Stimulated activated CD4-positive, alpha-beta T cell treated with anti-CD3 and anti-CD28 coated beads, Interleukin-12 subunit alpha, Interleukin-12 subunit beta, amount 100 ng/mL, for 48 hours (primary cell): Measurements from ENCODE around the gene STK36.

Experiments used
- DNase-seq, 3 donors: peaks; one replicate each; pipeline ENCODE4 v3.0.0-alpha.2; 2020; ENCODE audit warnings: low read depth in 2 of 3, low spot score in 1 of 3

Gene STK36, protein sequence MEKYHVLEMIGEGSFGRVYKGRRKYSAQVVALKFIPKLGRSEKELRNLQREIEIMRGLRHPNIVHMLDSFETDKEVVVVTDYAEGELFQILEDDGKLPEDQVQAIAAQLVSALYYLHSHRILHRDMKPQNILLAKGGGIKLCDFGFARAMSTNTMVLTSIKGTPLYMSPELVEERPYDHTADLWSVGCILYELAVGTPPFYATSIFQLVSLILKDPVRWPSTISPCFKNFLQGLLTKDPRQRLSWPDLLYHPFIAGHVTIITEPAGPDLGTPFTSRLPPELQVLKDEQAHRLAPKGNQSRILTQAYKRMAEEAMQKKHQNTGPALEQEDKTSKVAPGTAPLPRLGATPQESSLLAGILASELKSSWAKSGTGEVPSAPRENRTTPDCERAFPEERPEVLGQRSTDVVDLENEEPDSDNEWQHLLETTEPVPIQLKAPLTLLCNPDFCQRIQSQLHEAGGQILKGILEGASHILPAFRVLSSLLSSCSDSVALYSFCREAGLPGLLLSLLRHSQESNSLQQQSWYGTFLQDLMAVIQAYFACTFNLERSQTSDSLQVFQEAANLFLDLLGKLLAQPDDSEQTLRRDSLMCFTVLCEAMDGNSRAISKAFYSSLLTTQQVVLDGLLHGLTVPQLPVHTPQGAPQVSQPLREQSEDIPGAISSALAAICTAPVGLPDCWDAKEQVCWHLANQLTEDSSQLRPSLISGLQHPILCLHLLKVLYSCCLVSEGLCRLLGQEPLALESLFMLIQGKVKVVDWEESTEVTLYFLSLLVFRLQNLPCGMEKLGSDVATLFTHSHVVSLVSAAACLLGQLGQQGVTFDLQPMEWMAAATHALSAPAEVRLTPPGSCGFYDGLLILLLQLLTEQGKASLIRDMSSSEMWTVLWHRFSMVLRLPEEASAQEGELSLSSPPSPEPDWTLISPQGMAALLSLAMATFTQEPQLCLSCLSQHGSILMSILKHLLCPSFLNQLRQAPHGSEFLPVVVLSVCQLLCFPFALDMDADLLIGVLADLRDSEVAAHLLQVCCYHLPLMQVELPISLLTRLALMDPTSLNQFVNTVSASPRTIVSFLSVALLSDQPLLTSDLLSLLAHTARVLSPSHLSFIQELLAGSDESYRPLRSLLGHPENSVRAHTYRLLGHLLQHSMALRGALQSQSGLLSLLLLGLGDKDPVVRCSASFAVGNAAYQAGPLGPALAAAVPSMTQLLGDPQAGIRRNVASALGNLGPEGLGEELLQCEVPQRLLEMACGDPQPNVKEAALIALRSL (N-terminal part only)

DNA sequence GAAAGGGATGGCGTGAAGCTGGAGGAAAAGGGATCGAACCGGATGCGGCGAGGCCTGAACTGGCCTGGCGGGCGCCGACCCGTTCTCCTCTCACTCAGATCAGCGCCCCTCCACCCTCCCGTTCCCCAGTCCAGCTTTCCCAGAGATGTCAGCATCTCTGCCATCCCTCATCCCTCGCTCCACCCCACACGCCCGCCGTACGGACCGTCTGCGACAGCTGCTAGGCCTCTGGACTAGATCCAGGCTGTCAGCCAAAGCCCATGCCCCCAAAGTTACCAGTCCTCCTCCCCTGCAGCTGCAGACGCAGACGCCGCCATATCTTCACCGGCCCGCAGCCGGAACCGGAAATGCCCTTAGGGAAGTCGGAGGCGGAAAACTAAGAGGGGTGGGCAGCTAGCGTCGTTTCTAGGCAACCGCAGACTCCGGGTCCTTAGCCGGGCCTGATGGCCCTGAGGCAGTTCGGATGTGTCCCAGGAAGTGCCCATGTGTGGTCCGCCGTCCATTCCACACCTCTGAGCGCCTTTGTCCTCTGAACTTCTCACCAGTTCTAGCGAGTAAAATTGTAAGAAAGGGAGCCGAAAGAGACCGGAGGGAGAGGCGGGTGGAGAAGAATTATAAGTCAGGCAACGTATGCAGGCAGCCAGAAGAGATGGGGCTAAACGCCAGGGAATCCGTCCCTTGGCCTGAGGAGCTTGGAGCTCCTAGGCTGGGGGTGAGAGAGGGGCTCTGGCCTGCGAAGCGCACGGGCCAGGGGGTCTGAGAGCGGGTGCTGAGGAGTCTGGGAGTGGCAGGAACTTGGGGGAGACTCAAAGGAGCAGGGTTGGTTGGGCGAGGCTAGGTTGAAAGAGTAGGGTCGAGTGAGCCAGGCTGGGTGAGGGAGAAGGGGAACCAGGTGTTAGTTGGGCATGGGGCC lies at the start of gene STK36, which contains the start of gene RNF25:
Gene STK36 (plus strand): TSS at position 433 of the 913 bp plus-strand sequence. CDS start 744 bp downstream, outside the sequence.
Gene RNF25 (minus strand): TSS at position 349 of the 913 bp plus-strand sequence. CDS start 32 bp downstream, at position 317.
- DNase-seq: peak; percentile 71 to 79 (median 74)

DNA sequence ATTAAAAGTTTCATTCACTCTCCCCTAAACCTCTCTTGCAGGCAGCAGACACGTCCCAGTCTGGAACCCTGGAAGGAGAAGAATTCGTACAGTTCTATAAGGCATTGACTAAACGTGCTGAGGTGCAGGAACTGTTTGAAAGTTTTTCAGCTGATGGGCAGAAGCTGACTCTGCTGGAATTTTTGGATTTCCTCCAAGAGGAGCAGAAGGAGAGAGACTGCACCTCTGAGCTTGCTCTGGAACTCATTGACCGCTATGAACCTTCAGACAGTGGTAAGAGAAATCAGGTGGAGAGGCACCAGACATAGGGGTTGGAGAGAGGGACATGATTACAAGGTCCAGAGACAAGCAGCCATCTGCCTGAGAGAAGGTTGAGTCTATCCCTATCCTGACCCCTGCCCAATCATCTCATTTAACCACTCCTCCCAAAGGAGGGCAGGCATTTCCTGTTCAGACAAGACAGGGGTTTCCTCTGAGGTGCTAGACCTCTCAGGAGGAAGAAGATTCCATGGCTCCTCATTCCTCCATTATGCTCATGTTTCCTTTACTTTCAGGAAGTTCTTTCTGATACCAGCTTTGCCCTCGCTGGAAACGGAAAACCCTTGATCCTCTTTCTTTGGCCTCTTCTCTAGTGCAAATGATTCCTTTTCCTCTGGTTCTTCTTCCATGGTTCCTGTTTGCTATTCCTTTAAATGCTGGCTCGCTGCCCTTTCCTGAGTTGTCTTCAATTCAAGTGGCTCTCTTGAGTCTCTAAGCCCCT lies 49.1 kb upstream of the STK36 start:
- no peak for DNase-seq

DNA sequence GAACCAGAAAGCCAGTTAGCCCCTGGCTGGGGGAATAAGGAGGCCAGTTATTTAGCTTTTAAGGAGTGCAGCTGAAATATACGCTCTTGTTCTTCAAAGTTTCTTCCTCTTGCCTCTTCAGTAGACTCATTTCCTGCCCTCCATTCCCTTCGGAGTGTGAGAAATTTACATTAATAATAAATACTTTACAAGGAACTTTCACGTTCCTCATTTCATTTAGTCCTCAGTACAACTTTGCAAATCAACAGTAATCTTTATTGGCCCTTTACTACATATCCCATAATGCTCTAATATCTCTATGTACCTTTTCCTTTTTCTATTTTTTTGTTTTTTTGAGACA lies 48.5 kb upstream of the STK36 start:
- DNase-seq: no peak

DNA sequence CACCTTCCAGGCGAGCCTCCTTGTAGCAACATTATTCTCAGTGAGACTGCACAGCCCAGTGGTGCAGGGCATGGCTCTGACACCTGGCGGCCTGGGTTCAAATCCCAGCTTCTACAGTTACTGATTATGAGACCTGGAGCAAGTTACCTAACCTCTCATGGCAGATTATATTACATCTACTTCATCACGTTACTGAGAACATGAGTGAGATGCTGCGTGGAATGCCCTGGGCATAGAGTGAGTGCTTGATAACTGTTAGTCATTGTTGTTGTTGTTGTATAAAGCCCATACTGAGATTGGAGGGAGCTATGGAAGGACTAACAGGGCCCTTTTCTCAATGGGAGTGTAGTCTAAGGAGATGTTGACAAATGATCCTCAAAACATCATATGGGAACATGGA lies 45.5 kb upstream of the STK36 start:
- no peak for DNase-seq

DNA sequence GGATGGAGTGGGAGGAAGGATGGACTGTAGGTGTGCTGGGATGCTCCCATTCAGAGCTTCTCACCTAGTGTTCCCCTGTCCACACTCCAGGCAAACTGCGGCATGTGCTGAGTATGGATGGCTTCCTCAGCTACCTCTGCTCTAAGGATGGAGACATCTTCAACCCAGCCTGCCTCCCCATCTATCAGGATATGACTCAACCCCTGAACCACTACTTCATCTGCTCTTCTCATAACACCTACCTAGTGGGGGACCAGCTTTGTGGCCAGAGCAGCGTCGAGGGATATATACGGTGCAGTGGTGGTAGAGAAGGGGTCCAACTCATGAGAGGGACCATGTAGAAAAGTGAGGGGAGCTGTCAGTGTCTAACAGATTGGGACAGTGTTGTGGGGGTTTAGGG lies 43.9 kb upstream of the STK36 start:
- no peak for DNase-seq

DNA sequence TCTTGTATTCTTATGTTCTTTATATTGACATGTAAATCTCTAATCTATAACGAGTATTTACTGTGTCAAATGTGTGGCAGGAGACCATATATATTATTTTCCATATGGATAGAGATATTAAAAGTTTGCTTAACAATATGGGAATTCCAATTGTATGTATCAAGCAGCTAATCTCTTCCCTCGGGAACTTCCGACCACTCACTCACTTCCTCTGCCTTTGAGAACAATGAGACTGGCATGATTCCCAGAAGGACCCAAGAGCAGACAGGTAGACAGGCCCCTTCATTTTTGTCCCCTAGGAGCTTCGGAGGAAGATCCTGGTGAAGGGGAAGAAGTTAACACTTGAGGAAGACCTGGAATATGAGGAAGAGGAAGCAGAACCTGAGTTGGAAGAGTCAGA lies 40.0 kb upstream of the STK36 start:
- no peak for DNase-seq

DNA sequence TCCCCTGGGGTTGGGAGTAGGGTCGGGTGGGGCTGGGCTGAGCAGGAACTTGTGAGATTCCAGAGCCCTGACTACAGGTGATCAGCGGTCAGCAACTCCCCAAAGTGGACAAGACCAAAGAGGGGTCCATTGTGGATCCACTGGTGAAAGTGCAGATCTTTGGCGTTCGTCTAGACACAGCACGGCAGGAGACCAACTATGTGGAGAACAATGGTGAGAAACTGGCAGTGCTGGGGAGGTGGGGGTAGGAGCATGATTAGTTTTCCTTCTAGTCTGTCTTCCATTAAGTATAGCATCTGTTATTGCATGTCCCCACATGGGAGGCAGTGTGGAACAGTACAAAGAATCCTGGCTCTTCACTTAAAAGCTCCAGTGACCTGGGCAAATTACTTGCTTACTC lies 36.2 kb upstream of the STK36 start:
- no peak for DNase-seq

DNA sequence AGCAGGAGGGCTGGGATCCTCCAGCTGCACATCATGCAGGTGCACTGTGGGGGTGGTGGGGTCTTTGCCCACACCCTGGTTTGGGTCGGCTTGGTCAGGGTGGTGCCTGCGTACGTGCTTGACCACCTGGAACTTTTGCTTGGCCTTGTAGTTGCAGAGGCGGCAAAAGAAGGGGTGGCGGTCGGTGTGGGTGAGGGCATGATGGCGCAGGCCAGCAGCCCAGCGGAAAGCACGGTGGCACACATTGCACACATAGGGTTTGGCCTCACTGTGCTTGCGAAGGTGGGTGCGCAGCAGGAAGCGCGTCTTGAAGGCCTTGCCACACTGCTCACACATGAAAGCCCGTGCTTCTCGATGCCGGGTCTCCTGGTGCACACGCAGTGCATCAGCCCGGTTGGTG lies 33.5 kb upstream of the STK36 start:
- DNase-seq: no peak

DNA sequence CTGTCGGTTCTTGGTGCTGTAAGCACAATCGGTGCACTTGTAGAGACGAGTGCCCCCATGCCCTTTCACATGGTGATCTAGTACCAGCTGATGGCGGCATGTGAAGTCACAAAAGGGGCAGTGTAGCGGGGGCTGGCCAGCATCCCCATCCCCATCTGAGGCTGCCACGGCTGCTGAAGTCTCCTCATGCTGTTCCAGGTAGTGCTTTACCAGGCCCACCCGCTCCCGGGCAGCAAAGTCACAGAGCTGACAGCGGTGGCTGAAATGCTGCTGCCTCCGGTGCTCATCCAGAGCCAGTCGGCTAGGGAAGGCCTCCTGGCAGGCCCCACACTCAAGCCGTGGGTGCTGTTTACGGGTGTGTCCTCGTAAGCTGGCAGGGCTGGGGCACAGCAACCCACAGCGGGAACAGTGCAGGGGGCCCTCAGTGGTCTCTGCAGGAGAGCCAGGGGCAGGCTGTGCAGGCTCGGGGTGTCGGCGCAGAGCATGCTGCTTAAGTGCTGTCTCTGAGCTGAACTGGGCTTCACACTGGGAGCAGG lies 29.7 kb upstream of the STK36 start:
- DNase-seq: no peak

DNA sequence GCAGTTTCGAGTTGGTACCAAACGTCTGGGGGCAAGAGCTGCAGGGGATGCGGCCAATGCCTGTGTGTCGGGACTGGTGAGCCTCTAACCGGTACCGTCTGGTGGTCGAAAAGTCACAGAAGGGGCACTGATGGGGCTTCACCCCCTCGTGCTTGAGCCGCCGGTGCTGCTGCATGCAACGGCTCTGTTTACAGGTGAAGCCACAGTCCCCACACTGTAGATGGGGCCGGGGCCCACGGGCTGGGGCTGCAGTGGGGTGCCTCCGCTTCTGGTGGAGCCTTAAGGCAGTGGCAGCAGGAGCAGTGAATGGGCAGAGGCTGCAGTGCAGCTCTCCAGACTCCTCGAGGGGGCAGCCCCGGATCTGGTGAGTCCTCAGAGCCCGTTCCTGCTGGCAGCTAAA lies 29.1 kb upstream of the STK36 start:
- no peak for DNase-seq

DNA sequence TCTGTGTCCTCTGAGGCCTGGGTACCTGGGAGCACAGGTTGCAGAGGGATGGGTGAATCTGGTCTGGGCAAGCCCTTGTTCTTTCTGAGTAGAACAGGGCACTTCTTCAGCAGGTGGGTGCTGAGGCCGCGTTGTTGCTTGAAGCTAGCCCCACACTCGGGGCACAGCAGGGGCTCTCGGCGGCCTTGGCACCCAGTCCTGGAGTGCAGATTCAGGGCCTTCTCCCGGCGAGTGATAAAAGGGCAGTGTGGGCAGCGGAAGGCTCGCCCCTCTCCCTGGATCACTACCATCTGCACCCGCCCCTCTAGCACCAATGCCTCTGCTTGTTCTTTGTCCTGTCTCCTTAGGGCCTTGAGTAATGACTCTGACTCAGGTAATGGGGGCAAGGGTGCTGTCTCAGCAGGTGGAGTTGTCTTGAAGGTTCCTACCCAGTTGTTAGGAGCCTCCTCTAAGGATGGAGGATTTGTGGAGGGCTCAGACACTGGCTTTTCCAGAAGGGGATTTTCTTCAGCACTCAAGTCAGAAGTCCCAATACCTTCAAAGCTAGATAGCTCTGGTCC lies 28.1 kb upstream of the STK36 start:
- no peak for DNase-seq

DNA sequence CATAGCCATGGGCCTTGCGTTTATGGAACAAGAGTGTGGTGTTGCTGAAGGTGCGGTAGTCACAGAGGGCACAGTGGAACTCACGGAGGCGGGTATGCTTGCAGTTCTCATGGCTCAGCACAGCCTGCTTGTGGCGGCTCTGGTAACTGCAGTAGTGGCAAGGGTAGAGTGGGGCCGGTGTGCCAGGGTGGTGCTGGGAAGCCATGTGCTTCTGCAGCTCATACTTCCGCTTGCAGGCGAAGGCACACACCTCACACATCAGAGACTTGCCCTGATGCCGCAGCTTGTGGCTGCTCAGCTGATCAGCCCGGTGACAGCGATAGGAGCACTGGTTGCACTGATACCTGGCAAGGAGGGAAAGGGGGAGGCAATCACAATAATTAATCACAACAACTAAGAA lies 27.2 kb upstream of the STK36 start:
- no peak for DNase-seq

DNA sequence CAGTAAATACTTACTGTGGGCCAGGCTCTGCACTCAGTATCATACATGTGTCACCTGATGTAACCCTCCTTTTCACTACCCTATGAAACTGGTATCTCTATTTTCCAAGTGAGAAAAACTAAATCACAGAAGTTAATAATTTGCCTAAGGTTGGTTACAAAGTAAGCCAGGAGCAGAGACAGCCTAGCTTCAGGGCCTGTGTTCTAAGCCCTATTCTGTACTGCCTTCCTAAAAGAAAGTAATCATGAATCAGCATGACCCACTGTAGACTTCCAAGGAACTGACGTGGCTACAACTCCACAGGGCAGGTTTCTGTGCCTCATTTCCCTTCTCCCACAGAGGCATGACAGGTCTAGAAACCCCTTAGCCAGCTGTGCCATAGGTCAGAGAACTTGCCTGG lies 26.8 kb upstream of the STK36 start:
- DNase-seq: no peak

DNA sequence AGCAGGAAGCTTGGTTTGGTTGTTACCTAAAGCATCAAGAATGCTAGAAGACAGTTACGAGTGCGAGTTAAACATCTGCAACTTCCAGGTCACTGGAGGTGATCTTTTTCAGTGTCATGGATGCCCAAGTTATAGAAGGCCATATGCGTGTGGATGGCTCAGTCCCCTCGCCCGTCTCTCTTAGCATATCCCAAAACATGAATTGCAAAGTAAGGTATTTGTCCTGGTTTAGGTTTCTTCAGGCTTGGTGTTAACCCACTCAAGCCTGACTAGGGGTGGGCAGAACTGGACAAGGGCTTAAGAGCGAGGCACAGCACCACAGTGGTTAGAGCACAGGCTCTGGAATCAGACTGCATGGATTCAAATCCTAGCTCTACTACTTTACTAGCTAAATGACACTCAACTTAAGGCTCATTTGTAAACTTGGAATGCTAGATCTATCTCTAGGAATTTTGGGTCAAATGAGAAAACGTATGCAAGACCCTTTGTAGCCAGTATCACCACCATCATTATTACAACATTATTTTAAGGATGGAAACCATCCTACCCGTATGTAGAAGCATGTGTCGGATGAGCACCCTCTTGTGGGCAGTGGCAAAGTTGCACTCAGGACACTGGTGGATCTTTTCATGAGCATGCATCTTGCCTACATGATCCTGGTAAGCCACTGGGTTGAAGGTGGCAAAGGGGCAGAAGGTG lies 23.6 kb upstream of the STK36 start:
- DNase-seq: peak in 2 of 3 donors; percentile 32 to 38

DNA sequence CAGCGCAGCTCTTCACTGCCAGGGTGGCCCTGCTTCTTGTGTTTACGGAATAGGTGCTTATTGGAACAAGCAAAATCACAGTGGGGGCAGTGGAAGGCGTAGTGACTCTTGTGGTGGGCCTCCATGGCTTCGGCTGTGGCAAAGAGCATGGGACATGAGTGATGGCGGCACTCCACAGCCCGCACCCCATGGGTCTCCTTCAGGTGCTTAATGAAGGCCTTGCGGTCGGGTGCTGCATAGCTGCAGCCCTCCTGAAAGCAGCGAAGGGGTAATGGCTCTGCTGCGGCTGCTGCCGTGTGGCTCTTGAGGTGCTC lies 23.1 kb upstream of the STK36 start:
- DNase-seq: no peak

DNA sequence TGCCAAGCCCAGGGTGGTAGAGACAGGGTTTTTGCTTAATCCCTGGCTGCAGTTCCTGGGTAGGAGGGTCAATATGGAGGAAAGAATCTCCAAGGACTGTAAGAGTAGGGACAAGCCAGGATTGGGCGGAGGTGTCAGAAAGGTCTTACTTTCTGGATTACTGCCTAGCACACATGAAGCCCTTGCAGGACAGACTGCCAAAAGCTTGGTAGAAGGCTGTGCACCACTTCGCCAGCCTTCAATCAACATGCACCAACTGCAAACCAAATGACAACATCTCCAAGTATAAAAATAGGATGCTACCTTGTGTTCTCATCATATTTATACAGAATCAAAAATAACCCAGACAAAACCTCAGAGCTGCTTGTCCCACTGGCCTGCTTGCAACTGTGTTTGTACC lies 16.1 kb upstream of the STK36 start:
- no peak for DNase-seq

DNA sequence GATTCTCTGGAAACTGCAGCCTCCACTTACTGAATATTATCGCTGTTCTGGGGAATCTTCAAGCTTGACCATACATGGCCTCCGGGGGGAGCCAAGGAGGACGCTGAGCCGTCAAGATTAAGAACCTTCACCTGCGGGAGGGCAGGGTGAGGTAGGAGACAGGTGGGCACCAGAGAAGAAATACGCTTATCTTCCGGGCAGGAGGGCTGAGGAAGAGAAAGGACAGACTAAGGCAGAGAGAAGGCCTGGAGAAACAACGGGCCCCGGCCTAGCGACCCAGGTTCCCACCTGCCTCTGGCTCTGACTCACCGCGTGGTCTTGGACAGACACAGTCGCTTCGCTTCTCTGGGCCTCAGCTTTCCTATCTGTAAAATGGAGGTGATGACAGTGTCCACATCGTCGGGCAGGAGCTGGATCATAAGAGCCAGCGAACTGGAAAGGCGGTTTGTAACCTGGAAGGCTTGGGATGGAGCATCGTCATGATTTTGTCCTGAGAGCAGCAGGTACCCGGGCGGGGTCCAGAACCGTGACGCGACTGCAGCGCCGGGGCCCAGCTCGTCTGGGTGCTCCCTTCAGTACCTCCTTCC lies 13.1 kb upstream of the STK36 start:
- DNase-seq: peak; percentile 26 to 39 (median 36)
